Esophagus muscularis mucosa (tissue), 4 donors: ENCODE measurements around the gene AUTS2.

Experiments
- EP300 ChIP-seq: sonication (generic); formaldehyde crosslinking; IDR thresholded peaks from one replicate; pipeline ENCODE4 v1.6.1; 2017; ENCODE audit warnings: antibody characterized with exemption
- POLR2A ChIP-seq: fragments of 450-650 bp; IDR thresholded peaks from one replicate; pipeline ENCODE4 v1.6.1; 2017; ENCODE audit warnings: antibody characterized with exemption, moderate library complexity, mild to moderate bottlenecking, low read depth
- POLR2AphosphoS5 ChIP-seq, 2 donors: sonication (generic); formaldehyde crosslinking; IDR thresholded peaks; one replicate each; pipeline ENCODE4 v1.6.1; 2017; ENCODE audit warnings: antibody characterized with exemption in 2 of 2
- TF ChIP-seq, protein P1 (sequence below), 3 experiments: fragments of 200-600 bp in 2 of 3; fragments of 450-650 bp in 1 of 3; sonication (generic) in 2 of 3; IDR thresholded peaks; one replicate each; pipeline ENCODE4 v1.5.1; 2017 to 2019; ENCODE audit warnings: antibody characterized with exemption in 3 of 3, mild to moderate bottlenecking in 2 of 3, moderate library complexity in 1 of 3

DNA sequence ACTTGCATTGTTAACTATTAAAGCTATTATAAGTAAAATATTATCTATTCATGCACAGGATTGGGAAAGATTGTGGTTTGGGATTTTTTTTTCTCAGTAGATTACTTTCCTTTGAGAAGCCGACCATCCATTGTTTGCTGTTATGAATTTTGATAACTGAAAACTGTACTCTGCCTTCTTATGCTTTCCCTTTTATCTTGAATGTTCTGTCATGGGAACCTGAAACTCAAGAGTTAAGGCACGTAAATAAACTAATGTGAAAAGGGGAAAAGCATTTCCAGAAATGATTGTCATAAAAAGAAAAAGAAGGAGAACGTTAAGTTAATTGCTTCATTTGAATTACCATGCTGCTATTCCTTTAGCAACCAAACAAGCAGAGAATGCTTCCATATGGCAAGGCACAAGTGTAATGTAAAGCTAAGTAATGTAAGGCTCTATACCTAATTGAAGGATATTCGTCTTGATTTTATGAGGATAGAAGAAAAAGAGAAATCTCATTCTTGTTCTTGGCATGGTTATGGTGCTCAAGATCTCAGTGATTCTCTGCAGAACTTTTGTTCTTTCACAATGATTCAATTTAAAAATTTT is 370.8 kb downstream of the AUTS2 start:
- TF ChIP-seq, protein P1, sequence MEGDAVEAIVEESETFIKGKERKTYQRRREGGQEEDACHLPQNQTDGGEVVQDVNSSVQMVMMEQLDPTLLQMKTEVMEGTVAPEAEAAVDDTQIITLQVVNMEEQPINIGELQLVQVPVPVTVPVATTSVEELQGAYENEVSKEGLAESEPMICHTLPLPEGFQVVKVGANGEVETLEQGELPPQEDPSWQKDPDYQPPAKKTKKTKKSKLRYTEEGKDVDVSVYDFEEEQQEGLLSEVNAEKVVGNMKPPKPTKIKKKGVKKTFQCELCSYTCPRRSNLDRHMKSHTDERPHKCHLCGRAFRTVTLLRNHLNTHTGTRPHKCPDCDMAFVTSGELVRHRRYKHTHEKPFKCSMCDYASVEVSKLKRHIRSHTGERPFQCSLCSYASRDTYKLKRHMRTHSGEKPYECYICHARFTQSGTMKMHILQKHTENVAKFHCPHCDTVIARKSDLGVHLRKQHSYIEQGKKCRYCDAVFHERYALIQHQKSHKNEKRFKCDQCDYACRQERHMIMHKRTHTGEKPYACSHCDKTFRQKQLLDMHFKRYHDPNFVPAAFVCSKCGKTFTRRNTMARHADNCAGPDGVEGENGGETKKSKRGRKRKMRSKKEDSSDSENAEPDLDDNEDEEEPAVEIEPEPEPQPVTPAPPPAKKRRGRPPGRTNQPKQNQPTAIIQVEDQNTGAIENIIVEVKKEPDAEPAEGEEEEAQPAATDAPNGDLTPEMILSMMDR (IDR thresholded peaks at IDR 0.05), result no peak
- no peak for TF ChIP-seq EP300
- no peak for TF ChIP-seq POLR2A
- no peak for TF ChIP-seq POLR2AphosphoS5 (IDR thresholded peaks at IDR 0.05)
